WTC11 (cell line): ENCODE results near the gene PRSS56. TPM values are rescaled to one million over a fixed set of nuclear protein-coding genes. Genes with fewer than 3 reads are reported as not detected.

ENCODE experiments used
- ETV6 ChIP-seq: sonication (generic); formaldehyde crosslinking; IDR thresholded peaks from 2 replicates; pipeline ENCODE4 v1.8.1; 2022; ENCODE audit warnings: mild to moderate bottlenecking, missing genetic modification reagents
- FOXK1 ChIP-seq: sonication (generic); formaldehyde crosslinking; IDR thresholded peaks from 2 replicates; pipeline ENCODE4 v1.8.0; 2022; ENCODE audit warnings: mild to moderate bottlenecking, moderate library complexity, missing genetic modification reagents
- FOXP4 ChIP-seq: sonication (generic); formaldehyde crosslinking; IDR thresholded peaks from 2 replicates; pipeline ENCODE4 v1.8.0; 2022; ENCODE audit warnings: mild to moderate bottlenecking, missing genetic modification reagents
- GABPB1 ChIP-seq: sonication (generic); formaldehyde crosslinking; IDR thresholded peaks from 2 replicates; pipeline ENCODE4 v1.8.1; 2023; ENCODE audit warnings: mild to moderate bottlenecking, missing genetic modification reagents
- GTF2I ChIP-seq: fragments of 250-450 bp; sonication (Bioruptor Pico); conservative IDR thresholded peaks from 2 replicates; pipeline ENCODE4 v1.4.0; 2021; ENCODE audit warnings: mild to moderate bottlenecking
- HMGA2 ChIP-seq: fragments of 250-450 bp; sonication (Bioruptor Pico); IDR thresholded peaks from 2 replicates; pipeline ENCODE4 v1.4.0; 2021; ENCODE audit warnings: mild to moderate bottlenecking, moderate library complexity
- HMGXB4 ChIP-seq: sonication (generic); formaldehyde crosslinking; IDR thresholded peaks from 2 replicates; pipeline ENCODE4 v1.8.1; 2023; ENCODE audit warnings: mild to moderate bottlenecking, moderate library complexity, missing genetic modification reagents
- MXD4 ChIP-seq: fragments of 250-450 bp; sonication (Bioruptor Pico); IDR thresholded peaks from 2 replicates; pipeline ENCODE4 v1.8.0; 2021; ENCODE audit warnings: mild to moderate bottlenecking, moderate library complexity, borderline replicate concordance
- NFATC4 ChIP-seq: fragments of 250-450 bp; sonication (Bioruptor Pico); IDR thresholded peaks from 2 replicates; pipeline ENCODE4 v1.9.0; 2021; ENCODE audit warnings: mild to moderate bottlenecking
- NR3C1 ChIP-seq: sonication (generic); formaldehyde crosslinking; conservative IDR thresholded peaks from 2 replicates; pipeline ENCODE4 v1.8.1; 2023; ENCODE audit warnings: low read depth, mild to moderate bottlenecking, missing genetic modification reagents
- PREB ChIP-seq: sonication (generic); formaldehyde crosslinking; IDR thresholded peaks from 2 replicates; pipeline ENCODE4 v1.8.1; 2022; ENCODE audit warnings: mild to moderate bottlenecking, missing genetic modification reagents, moderate library complexity, borderline replicate concordance
- RELA ChIP-seq: sonication (generic); formaldehyde crosslinking; IDR thresholded peaks from 2 replicates; pipeline ENCODE4 v1.8.1; 2022; ENCODE audit warnings: missing genetic modification reagents, mild to moderate bottlenecking, borderline replicate concordance
- RORB ChIP-seq: fragments of 250-450 bp; sonication (Bioruptor Pico); IDR thresholded peaks from 2 replicates; pipeline ENCODE4 v1.9.0; 2021; ENCODE audit warnings: mild to moderate bottlenecking
- TCF7 ChIP-seq: sonication (generic); formaldehyde crosslinking; IDR thresholded peaks from 2 replicates; pipeline ENCODE4 v1.8.0; 2022; ENCODE audit warnings: mild to moderate bottlenecking, low read depth, missing genetic modification reagents, moderate library complexity
- ZBTB21 ChIP-seq: sonication (generic); formaldehyde crosslinking; IDR thresholded peaks from 2 replicates; pipeline ENCODE4 v1.8.1; 2023; ENCODE audit warnings: mild to moderate bottlenecking, missing genetic modification reagents, borderline replicate concordance
- ZMAT4 ChIP-seq: fragments of 250-450 bp; sonication (Bioruptor Pico); IDR thresholded peaks from 2 replicates; pipeline ENCODE4 v1.9.0; 2021; ENCODE audit warnings: mild to moderate bottlenecking
- ZNF121 ChIP-seq: sonication (generic); formaldehyde crosslinking; IDR thresholded peaks from 2 replicates; pipeline ENCODE4 v1.8.0; 2023; ENCODE audit warnings: missing genetic modification reagents
- ZNF138 ChIP-seq: sonication (generic); formaldehyde crosslinking; conservative IDR thresholded peaks from 2 replicates; pipeline ENCODE4 v1.8.1; 2022; ENCODE audit warnings: mild to moderate bottlenecking, moderate library complexity, missing genetic modification reagents
- ZNF232 ChIP-seq: sonication (generic); formaldehyde crosslinking; IDR thresholded peaks from 2 replicates; pipeline ENCODE4 v1.8.0; 2022; ENCODE audit warnings: mild to moderate bottlenecking, missing genetic modification reagents
- ZNF263 ChIP-seq: sonication (generic); formaldehyde crosslinking; IDR thresholded peaks from 2 replicates; pipeline ENCODE4 v1.8.1; 2022; ENCODE audit warnings: low read depth, mild to moderate bottlenecking, moderate library complexity, missing genetic modification reagents
- ZNF317 ChIP-seq: sonication (generic); formaldehyde crosslinking; IDR thresholded peaks from 2 replicates; pipeline ENCODE4 v1.8.1; 2023; ENCODE audit warnings: low read depth, mild to moderate bottlenecking, moderate library complexity, missing genetic modification reagents, borderline replicate concordance
- ZNF423 ChIP-seq: fragments of 250-450 bp; sonication (Bioruptor Pico); IDR thresholded peaks from 2 replicates; pipeline ENCODE4 v2.1.2; 2022; ENCODE audit warnings: mild to moderate bottlenecking, moderate library complexity
- ZNF671 ChIP-seq: fragments of 250-450 bp; sonication (Bioruptor Pico); IDR thresholded peaks from 2 replicates; pipeline ENCODE4 v1.8.0; 2021; ENCODE audit warnings: mild to moderate bottlenecking
- ZSCAN18 ChIP-seq: fragments of 250-450 bp; sonication (Bioruptor Pico); IDR thresholded peaks from 2 replicates; pipeline ENCODE4 v2.1.2; 2022; ENCODE audit warnings: mild to moderate bottlenecking, moderate library complexity
- total RNA-seq: library from RNA; stranded (reverse); gene quantifications from 3 replicates; pipeline ENCODE4 v1.2.3, GENCODE V29; 2021
- TF ChIP-seq, protein P1 (sequence below): sonication (generic); formaldehyde crosslinking; conservative IDR thresholded peaks from 2 replicates; pipeline ENCODE4 v1.8.1; 2022; ENCODE audit warnings: mild to moderate bottlenecking, missing genetic modification reagents

PRSS56 gene
- total RNA-seq, 1 experiment from 2014 or later = not detected

DNA sequence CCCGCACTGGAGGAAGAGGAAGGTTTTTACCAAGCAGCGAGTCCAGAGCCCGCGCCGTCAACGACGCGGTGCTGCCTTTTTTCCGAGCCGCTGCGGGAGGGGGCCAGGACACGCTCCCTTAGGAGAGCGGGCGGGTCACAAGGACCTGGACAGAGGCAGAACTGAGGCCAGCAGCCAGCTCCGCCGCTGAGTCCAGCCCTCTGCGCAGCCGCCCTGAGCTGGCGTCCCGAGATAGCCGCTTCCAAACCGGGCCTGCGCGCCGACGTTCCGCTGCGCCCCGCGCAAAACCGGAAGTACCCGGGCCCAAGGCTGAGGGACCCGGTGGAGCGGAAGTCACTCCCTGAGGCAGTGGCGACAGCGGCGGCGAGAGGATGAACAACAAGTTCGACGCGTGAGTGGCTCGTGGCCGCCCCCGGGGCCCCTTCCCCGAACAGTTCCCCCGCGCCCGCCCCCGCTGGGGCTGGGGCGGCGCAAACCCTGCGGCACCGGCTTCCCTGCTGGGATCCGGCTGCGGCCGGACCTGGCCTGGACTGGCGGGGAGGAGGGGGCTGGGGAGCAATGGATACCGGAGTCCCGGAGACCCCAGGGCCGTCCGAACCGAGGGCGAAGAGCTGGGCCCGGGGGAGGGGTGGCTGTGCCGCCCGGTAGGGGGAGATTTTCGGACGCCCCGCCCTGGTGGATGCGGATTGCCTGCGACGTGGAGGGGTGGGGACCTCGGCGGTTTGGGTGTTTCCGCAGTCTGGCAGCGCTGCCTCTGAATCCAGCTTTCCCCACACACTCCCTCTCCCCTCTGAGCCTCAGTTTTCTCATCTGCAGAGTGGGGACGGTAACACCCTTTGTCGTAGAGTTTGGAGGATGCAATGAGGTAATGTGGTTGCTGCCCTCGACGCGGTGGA, 30.4 kb downstream of the PRSS56 start, which contains the start of the genes EIF4E2 and TIGD1 (continued):
- TF ChIP-seq PREB (CRISPR knock-in tag) (peak; percentile 54; the same call in 1 of the 2 replicates), HMGXB4 (CRISPR knock-in tag) (peak; percentile 97), RORB (no peak), ZNF671 (CRISPR knock-in tag) (no peak), ZBTB21 (CRISPR knock-in tag) (peak; percentile 87), GTF2I (CRISPR knock-in tag) (peak; percentile 97), ZNF232 (CRISPR knock-in tag) (peak; percentile 90; the same call in 1 of the 2 replicates), RELA (CRISPR knock-in tag) (no peak), FOXK1 (CRISPR knock-in tag) (peak; percentile 94), ZSCAN18 (CRISPR knock-in tag) (no peak), NR3C1 (no peak; the same call in 1 of the 2 replicates), TCF7 (peak; percentile 45; the same call in 1 of the 2 replicates), FOXP4 (CRISPR knock-in tag) (peak; percentile 93), ETV6 (CRISPR knock-in tag) (peak; percentile 94), ZMAT4 (no peak), ZNF121 (CRISPR knock-in tag) (no peak), ZNF317 (CRISPR knock-in tag) (no peak), NFATC4 (CRISPR knock-in tag) (no peak), MXD4 (no peak), HMGA2 (CRISPR knock-in tag) (0 out of 2 replicates have a peak, but pooled peaks have one; percentile 4), ZNF263 (CRISPR knock-in tag) (no peak), ZNF423 (CRISPR knock-in tag) (no peak), ZNF138 (CRISPR knock-in tag) (peak; percentile 74; the same call in 1 of the 2 replicates), GABPB1 (CRISPR knock-in tag) (peak; percentile 96)
- TF ChIP-seq, protein P1, sequence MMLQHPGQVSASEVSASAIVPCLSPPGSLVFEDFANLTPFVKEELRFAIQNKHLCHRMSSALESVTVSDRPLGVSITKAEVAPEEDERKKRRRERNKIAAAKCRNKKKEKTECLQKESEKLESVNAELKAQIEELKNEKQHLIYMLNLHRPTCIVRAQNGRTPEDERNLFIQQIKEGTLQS = no peak
